Measurements from ENCODE around the gene SMAD5. TPM values are rescaled to one million over a fixed set of nuclear protein-coding genes. Genes with fewer than 3 reads are reported as not detected.
A peak's percentile ranks its signal among the peaks of the same experiment; 100 is the strongest.

The SMAD5 gene
- total RNA-seq, 2 donors from 2014 or later: 51.9 to 64.1 TPM

- intact Hi-C loops (cut with DNase I): no loop called here
- no peaks in the 10 kb centered on the region for H3K36me3 ChIP-seq
- TF ChIP-seq CTCF (IDR thresholded peaks at IDR 0.05): no peak
Measured at GRCh38 chr5:136197462-136198142, 65.0 kb downstream of the SMAD5 start.

GRCh38 chr5:136198453-136198852 is 65.8 kb downstream of the SMAD5 start:
- no peak overlapping the region for H3K9ac ChIP-seq (ENCODE audit: low read depth in 2 of 2, low read length in 2 of 2)
- no peak for TF ChIP-seq CTCF (IDR thresholded peaks at IDR 0.05)
- no peak overlapping the region for H3K27ac ChIP-seq
- H3K4me1 ChIP-seq: no peaks in the 10 kb centered on the region
- no peaks in the 10 kb centered on the region for H3K9me3 ChIP-seq
- peak; percentile 10 for DNase-seq
- H3K27me3 ChIP-seq: no peaks in the 10 kb centered on the region
- no peaks in the 10 kb centered on the region for H3K36me3 ChIP-seq
- H3K4me3 ChIP-seq: no peak overlapping the region
- intact Hi-C loops (cut with DNase I): no loop called here

More at GRCh38 chr5:136197462-136198142, 65.0 kb downstream of the SMAD5 start:
- H3K4me3 ChIP-seq: no peak overlapping the region
- H3K27ac ChIP-seq: no peak overlapping the region
- no peak overlapping the region for H3K9ac ChIP-seq (ENCODE audit: low read depth in 2 of 2, low read length in 2 of 2)
- H3K27me3 ChIP-seq: peaks cover 2% of the 10 kb centered on the region
- H3K4me1 ChIP-seq: no peaks in the 10 kb centered on the region
- H3K9me3 ChIP-seq: no peaks in the 10 kb centered on the region
- peak; percentile 10 for DNase-seq

- Histone ChIP-seq H3K9ac (ENCODE audit: low read depth in 2 of 2, low read length in 2 of 2) (no peak overlapping the region), H3K27ac (no peak overlapping the region), H3K27me3 (no peaks in the 10 kb centered on the region), H3K36me3 (no peaks in the 10 kb centered on the region), H3K4me1 (no peaks in the 10 kb centered on the region), H3K9me3 (no peaks in the 10 kb centered on the region), H3K4me3 (no peak overlapping the region)
- TF ChIP-seq CTCF (IDR thresholded peaks at IDR 0.05): no peak
- intact Hi-C loops (cut with DNase I): no loop called here
- peak; percentile 9 for DNase-seq
Measured at GRCh38 chr5:136199408-136199807, 66.8 kb downstream of the SMAD5 start.

GRCh38 chr5:136200130-136200529 is 67.5 kb downstream of the SMAD5 start:
- no peaks in the 10 kb centered on the region for H3K4me1 ChIP-seq
- TF ChIP-seq CTCF (IDR thresholded peaks at IDR 0.05): no peak
- intact Hi-C loops (cut with DNase I): no loop called here
- H3K36me3 ChIP-seq: no peaks in the 10 kb centered on the region
- H3K9me3 ChIP-seq: no peaks in the 10 kb centered on the region
- DNase-seq: peak; percentile 2
- H3K4me3 ChIP-seq: no peak overlapping the region
- H3K9ac ChIP-seq (ENCODE audit: low read depth in 2 of 2, low read length in 2 of 2): no peak overlapping the region
- H3K27me3 ChIP-seq: no peaks in the 10 kb centered on the region
- no peak overlapping the region for H3K27ac ChIP-seq

GRCh38 chr5:136200761-136201160 is 68.1 kb downstream of the SMAD5 start:
- H3K27ac ChIP-seq: no peak overlapping the region
- H3K4me1 ChIP-seq: no peaks in the 10 kb centered on the region
- H3K4me3 ChIP-seq: no peak overlapping the region
- no peaks in the 10 kb centered on the region for H3K9me3 ChIP-seq
- H3K9ac ChIP-seq (ENCODE audit: low read depth in 2 of 2, low read length in 2 of 2): no peak overlapping the region
- H3K27me3 ChIP-seq: no peaks in the 10 kb centered on the region
- no peaks in the 10 kb centered on the region for H3K36me3 ChIP-seq
- DNase-seq: no peak
- intact Hi-C loops (cut with DNase I): no loop called here
- TF ChIP-seq CTCF (IDR thresholded peaks at IDR 0.05): no peak

Measured in colonic mucosa (tissue), 4 donors.